ENCODE results near the gene CT83. TPM values are rescaled to one million over a fixed set of nuclear protein-coding genes. Genes with fewer than 3 reads are reported as not detected.

Gene CT83, protein sequence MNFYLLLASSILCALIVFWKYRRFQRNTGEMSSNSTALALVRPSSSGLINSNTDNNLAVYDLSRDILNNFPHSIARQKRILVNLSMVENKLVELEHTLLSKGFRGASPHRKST
- not detected for total RNA-seq

- H3K27ac Mint-ChIP-seq = no peak within 1 kb of the TSS
- DNase-seq = no peak
- no peak for ATAC-seq (replicated peaks in 1 of 2)
- no peaks in the 10 kb centered on the region for H3K4me1 Mint-ChIP-seq (ENCODE audit: low read depth)
- peaks cover 16% of the 10 kb centered on the region for H3K27me3 Mint-ChIP-seq (ENCODE audit: low read depth)
- peaks cover 2% of the 10 kb centered on the region in 2 donors for H3K9me3 Mint-ChIP-seq
- H3K4me3 Mint-ChIP-seq = no peak within 1 kb of the TSS
- H3K36me3 Mint-ChIP-seq (ENCODE audit: insufficient read depth in 2 of 2) = no peaks in the 10 kb centered on the region
These were observed at the start of gene CT83 for GRCh38 chrX:116462822-116463221. CT83 (minus strand) TSS chrX:116462976; CDS start chrX:116462856, 120 bp downstream.

DNA sequence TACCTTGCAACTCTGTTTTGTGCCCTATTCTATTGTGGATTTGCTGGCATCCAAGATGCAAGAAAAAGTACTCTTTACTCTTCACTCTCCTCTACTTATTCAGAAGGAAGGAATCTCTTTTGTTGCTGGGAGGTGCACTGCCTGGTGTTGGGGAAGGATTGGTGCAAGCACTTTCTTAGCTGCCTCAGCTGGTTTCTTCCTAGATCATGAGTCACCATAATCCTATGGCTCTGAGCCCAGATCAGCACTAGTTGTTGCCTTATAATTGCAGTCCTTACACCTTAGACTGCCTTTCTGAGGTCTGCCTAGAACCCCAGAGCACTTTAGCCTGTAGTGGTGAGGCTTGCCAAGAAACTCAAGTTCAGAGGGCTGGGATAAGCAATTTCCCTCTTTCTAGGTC is 37.0 kb upstream of the CT83 start:
- no peak for ATAC-seq (replicated peaks in 1 of 2)
- no peak overlapping the region for H3K27ac Mint-ChIP-seq
- H3K27me3 Mint-ChIP-seq (ENCODE audit: low read depth) = no peaks in the 10 kb centered on the region
- no peak for DNase-seq
- no peaks in the 10 kb centered on the region for H3K36me3 Mint-ChIP-seq (ENCODE audit: insufficient read depth in 2 of 2)
- H3K4me1 Mint-ChIP-seq (ENCODE audit: low read depth) = no peaks in the 10 kb centered on the region
- H3K9me3 Mint-ChIP-seq = peaks cover 0 to 2% of the 10 kb centered on the region in 2 donors
- H3K4me3 Mint-ChIP-seq = no peak overlapping the region

DNA sequence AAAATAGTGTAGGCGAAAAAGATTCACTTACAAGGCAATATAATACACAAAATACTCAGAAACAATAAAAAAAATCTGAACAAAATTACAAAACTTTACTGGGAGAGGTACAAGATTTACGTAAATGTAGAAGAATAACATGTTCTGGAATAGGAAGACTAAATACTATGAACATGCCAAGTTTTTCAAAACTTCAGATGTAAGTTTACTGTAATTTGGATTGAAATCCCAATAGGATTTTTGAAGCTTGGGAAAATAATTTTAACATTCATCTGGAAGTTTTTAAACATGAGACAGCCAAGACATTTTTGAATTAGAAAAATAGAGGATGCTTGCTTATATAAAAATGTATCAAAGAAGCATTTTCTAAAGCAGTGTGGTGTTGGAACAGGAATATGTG is 30.5 kb upstream of the CT83 start:
- Mint-ChIP-seq H3K9me3 (no peaks in the 10 kb centered on the region), H3K27me3 (ENCODE audit: low read depth) (no peaks in the 10 kb centered on the region), H3K4me3 (no peak overlapping the region), H3K4me1 (ENCODE audit: low read depth) (no peaks in the 10 kb centered on the region), H3K36me3 (ENCODE audit: insufficient read depth in 2 of 2) (no peaks in the 10 kb centered on the region), H3K27ac (no peak overlapping the region)
- no peak for ATAC-seq (replicated peaks in 1 of 2)
- DNase-seq = no peak

DNA sequence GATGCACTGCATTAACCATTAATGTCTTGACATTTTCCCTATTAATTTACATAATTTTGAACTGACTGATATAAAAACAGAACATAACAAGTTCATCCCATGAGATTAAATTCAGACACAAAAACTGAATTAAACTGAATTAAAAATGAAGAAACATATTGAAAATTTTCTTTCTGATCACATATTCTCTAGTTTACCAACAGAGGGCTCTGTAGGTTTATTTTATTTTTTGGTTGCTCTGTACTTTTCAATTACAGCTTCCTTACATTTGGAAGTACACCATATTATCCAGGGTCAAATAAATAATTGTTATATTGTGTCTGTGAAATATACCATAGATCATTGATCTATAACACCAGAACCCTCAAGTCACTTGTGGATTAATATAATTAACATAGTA is 27.3 kb upstream of the CT83 start:
- Mint-ChIP-seq H3K36me3 (ENCODE audit: insufficient read depth in 2 of 2) (no peaks in the 10 kb centered on the region), H3K27ac (no peak overlapping the region)
- ATAC-seq (replicated peaks in 1 of 2) = no peak

DNA sequence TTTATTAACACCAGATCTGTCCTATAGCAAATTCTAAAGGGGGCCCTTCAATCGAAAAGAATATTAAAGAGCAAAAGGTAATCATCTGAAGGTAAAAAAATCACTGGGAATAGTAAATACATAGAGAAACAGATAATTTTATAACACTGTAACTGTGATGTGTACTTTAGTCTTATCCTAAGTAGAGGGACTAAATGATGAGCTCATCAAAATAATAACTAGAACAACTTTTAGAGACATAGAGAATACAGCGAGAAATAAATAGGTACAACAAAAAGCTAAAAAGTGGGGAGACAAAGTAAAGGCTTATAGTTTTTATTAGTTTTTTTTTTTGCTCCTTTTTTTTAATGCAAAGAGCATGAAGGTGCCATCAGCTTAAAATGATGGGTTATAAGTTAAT is 17.3 kb upstream of the CT83 start:
- no peak for ATAC-seq (replicated peaks in 1 of 2)
- H3K9me3 Mint-ChIP-seq = peaks cover 0 to 1% of the 10 kb centered on the region in 2 donors
- H3K36me3 Mint-ChIP-seq (ENCODE audit: insufficient read depth in 2 of 2) = peaks cover 0 to 2% of the 10 kb centered on the region in 2 donors
- no peaks in the 10 kb centered on the region for H3K4me1 Mint-ChIP-seq (ENCODE audit: low read depth)
- no peak overlapping the region for H3K27ac Mint-ChIP-seq
- no peak overlapping the region for H3K4me3 Mint-ChIP-seq
- H3K27me3 Mint-ChIP-seq (ENCODE audit: low read depth) = peaks cover 37% of the 10 kb centered on the region
- DNase-seq = no peak

More for the DNA sequence above, 27.3 kb upstream of the CT83 start:
- DNase-seq = no peak
- Mint-ChIP-seq H3K4me1 (ENCODE audit: low read depth) (no peaks in the 10 kb centered on the region), H3K9me3 (no peaks in the 10 kb centered on the region), H3K27me3 (ENCODE audit: low read depth) (peaks cover 8% of the 10 kb centered on the region), H3K4me3 (no peak overlapping the region)

DNA sequence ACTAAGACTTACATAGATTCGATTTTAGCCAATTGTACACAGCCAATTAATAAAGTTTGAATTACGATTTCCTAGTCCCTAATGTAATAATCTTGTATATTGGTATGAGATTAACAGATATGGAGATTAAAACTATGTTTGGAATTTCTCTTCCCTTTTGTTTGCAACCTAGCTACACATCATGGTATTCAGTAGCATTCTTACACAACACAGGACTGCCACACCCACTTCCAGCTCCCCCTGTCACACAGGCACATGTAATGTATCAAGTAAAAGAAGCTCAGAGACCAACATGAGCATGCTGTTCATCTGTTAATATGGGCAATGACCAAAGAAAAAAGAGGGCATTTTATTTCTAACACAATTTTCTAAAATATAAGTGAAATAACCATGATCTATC is 13.6 kb downstream of the CT83 start:
- Mint-ChIP-seq H3K4me3 (no peak overlapping the region), H3K36me3 (ENCODE audit: insufficient read depth in 2 of 2) (no peaks in the 10 kb centered on the region), H3K27me3 (ENCODE audit: low read depth) (peaks cover 6% of the 10 kb centered on the region), H3K9me3 (no peaks in the 10 kb centered on the region), H3K4me1 (ENCODE audit: low read depth) (no peaks in the 10 kb centered on the region), H3K27ac (no peak overlapping the region)
- no peak for DNase-seq
- no peak for ATAC-seq (replicated peaks in 1 of 2)

GRCh38 chrX:116436358-116436816 is 26.4 kb downstream of the CT83 start, which contains the start of gene SLC6A14:
SLC6A14 (plus strand) TSS chrX:116436606; CDS start chrX:116436710, 104 bp downstream.
- no peak for ATAC-seq (replicated peaks in 1 of 2)
- H3K4me3 Mint-ChIP-seq = no peak within 1 kb of the TSS
- DNase-seq = no peak
- no peaks in the 10 kb centered on the region for H3K27me3 Mint-ChIP-seq (ENCODE audit: low read depth)
- peaks cover 0 to 3% of the 10 kb centered on the region in 2 donors for H3K9me3 Mint-ChIP-seq
- no peaks in the 10 kb centered on the region for H3K4me1 Mint-ChIP-seq (ENCODE audit: low read depth)
- H3K36me3 Mint-ChIP-seq (ENCODE audit: insufficient read depth in 2 of 2) = no peaks in the 10 kb centered on the region
- no peak within 1 kb of the TSS for H3K27ac Mint-ChIP-seq

DNA sequence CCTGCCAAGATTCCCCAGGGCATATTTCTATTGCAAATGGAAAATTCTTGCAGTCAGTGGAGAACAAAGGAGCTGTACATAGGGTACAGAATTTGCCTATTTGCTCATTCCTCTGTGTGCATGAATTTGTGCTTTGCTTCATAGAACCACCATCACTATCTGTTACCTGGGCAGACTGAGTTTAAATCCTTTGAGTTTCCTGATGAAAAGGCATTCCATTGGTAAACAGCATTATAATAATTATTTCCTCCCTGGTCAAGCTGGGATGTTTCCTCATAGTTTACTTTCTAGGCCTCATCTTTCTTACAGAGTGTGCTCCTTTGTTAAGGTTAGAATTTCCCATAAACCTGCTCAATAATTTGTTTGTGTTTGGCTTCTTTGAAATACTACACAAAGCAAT is 27.2 kb downstream of the CT83 start:
- no peaks in the 10 kb centered on the region for H3K27me3 Mint-ChIP-seq (ENCODE audit: low read depth)
- no peak overlapping the region for H3K4me3 Mint-ChIP-seq
- ATAC-seq (replicated peaks in 1 of 2) = no peak
- no peaks in the 10 kb centered on the region for H3K36me3 Mint-ChIP-seq (ENCODE audit: insufficient read depth in 2 of 2)
- H3K9me3 Mint-ChIP-seq = peaks cover 0 to 3% of the 10 kb centered on the region in 2 donors
- no peak for DNase-seq
- no peaks in the 10 kb centered on the region for H3K4me1 Mint-ChIP-seq (ENCODE audit: low read depth)
- H3K27ac Mint-ChIP-seq = no peak overlapping the region

GRCh38 chrX:116427978-116428377 is 34.8 kb downstream of the CT83 start:
- Mint-ChIP-seq H3K9me3 (peaks cover 2% of the 10 kb centered on the region in 2 donors), H3K36me3 (ENCODE audit: insufficient read depth in 2 of 2) (no peaks in the 10 kb centered on the region), H3K4me3 (no peak overlapping the region), H3K27ac (no peak overlapping the region), H3K27me3 (ENCODE audit: low read depth) (no peaks in the 10 kb centered on the region), H3K4me1 (ENCODE audit: low read depth) (no peaks in the 10 kb centered on the region)
- DNase-seq (no peak), ATAC-seq (replicated peaks in 1 of 2) (no peak)

DNA sequence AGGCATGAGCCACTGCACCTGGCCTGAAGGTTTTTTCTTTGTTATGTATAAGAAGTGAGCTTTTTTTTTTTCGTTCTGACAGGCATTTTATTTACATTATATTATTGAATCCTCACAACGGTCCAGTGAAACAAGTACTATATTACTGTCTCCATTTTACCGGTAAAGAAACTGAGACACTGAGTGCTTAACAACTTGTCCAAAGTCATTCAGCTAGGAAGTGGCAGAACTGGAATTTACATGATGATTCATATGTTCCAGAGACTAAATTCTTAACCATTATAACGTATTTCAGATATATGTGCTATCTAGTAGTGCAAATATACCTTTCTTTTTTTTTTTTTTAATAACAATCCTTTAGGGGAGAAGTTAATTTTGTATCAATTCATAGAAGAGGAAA is 44.8 kb downstream of the CT83 start:
- no peak overlapping the region for H3K4me3 Mint-ChIP-seq
- no peaks in the 10 kb centered on the region for H3K27me3 Mint-ChIP-seq (ENCODE audit: low read depth)
- H3K36me3 Mint-ChIP-seq (ENCODE audit: insufficient read depth in 2 of 2) = no peaks in the 10 kb centered on the region
- DNase-seq (no peak), ATAC-seq (replicated peaks in 1 of 2) (no peak)
- H3K27ac Mint-ChIP-seq = no peak overlapping the region
- no peaks in the 10 kb centered on the region for H3K9me3 Mint-ChIP-seq
- no peaks in the 10 kb centered on the region for H3K4me1 Mint-ChIP-seq (ENCODE audit: low read depth)

- H3K9me3 Mint-ChIP-seq = no peaks in the 10 kb centered on the region
- H3K27me3 Mint-ChIP-seq (ENCODE audit: low read depth) = no peaks in the 10 kb centered on the region
- DNase-seq (no peak), ATAC-seq (replicated peaks in 1 of 2) (no peak)
- no peaks in the 10 kb centered on the region for H3K36me3 Mint-ChIP-seq (ENCODE audit: insufficient read depth in 2 of 2)
- H3K27ac Mint-ChIP-seq = no peak overlapping the region
- H3K4me1 Mint-ChIP-seq (ENCODE audit: low read depth) = no peaks in the 10 kb centered on the region
- no peak overlapping the region for H3K4me3 Mint-ChIP-seq
These were observed 45.6 kb downstream of the CT83 start for GRCh38 chrX:116417214-116417613.

DNA sequence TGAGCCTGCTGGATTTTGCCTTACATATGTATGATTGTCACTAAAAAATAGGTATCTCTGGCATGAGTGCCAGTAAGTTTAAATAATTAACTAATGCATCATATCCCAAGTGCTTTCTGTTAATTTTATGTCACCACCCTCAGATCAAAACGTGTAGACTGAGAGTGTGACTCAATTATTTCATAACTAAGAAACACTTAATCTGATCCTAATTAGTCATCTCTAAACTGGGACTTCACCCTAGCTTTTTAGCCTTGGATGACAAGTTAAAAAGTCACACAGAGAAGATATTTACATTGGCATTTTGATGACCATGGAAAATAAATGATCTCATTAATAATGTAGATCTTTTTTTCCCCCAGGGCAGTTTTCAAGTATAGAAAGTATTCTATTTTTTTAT is 49.5 kb downstream of the CT83 start:
- no peaks in the 10 kb centered on the region for H3K4me1 Mint-ChIP-seq (ENCODE audit: low read depth)
- H3K4me3 Mint-ChIP-seq = no peak overlapping the region
- DNase-seq (no peak), ATAC-seq (replicated peaks in 1 of 2) (no peak)
- H3K27ac Mint-ChIP-seq = no peak overlapping the region
- H3K27me3 Mint-ChIP-seq (ENCODE audit: low read depth) = no peaks in the 10 kb centered on the region
- peaks cover 0 to 3% of the 10 kb centered on the region in 2 donors for H3K36me3 Mint-ChIP-seq (ENCODE audit: insufficient read depth in 2 of 2)
- peaks cover 4 to 5% of the 10 kb centered on the region in 2 donors for H3K9me3 Mint-ChIP-seq
